Gastroesophageal sphincter (tissue), 3 donors: ENCODE data around the gene CDH4.

Source experiments
- CTCF ChIP-seq, 4 experiments: fragments of 200-600 bp in 2 of 4; fragments of 450-650 bp in 2 of 4; sonication (generic) in 1 of 4; IDR thresholded peaks; one replicate each; pipeline ENCODE4 v1.5.1; 2017 to 2019; ENCODE audit warnings: antibody characterized with exemption in 4 of 4, mild to moderate bottlenecking in 2 of 4, moderate library complexity in 2 of 4
- POLR2AphosphoS5 ChIP-seq: sonication (generic); formaldehyde crosslinking; IDR thresholded peaks from one replicate; pipeline ENCODE4 v1.6.1; 2017; ENCODE audit warnings: antibody characterized with exemption

GRCh38 chr20:61879303-61879620 lies 627.2 kb downstream of the CDH4 start:
- TF ChIP-seq CTCF (IDR thresholded peaks at IDR 0.05) (no peak), POLR2AphosphoS5 (no peak)
